DLD1 (cell line): Measurements from ENCODE around the gene WASHC2C.
"Not testable (repeated sequence)": the region's sequence is repeated elsewhere in the genome, so short reads cannot be mapped to it uniquely, and the experiment has no call there.

ENCODE experiments used
- in situ Hi-C: cut with HindIII; loops from 2 replicates; pipeline ENCODE4 v1.10.0; 2017; ENCODE audit warnings: low sequenced_read_pairs

The WASHC2C gene

GRCh38 chr10:45726703-45727420 lies at the start of gene WASHC2C:
TSS of gene WASHC2C (plus strand) at chr10:45727266. CDS start at chr10:45727318, 52 bp downstream.
- in situ Hi-C loops: not testable (repeated sequence)

GRCh38 chr10:45678467-45678866 lies 48.6 kb upstream of the WASHC2C start:
- in situ Hi-C loops: not testable (repeated sequence)

GRCh38 chr10:45710200-45710796 lies 16.8 kb upstream of the WASHC2C start:
- in situ Hi-C loops: not testable (repeated sequence)

DNA sequence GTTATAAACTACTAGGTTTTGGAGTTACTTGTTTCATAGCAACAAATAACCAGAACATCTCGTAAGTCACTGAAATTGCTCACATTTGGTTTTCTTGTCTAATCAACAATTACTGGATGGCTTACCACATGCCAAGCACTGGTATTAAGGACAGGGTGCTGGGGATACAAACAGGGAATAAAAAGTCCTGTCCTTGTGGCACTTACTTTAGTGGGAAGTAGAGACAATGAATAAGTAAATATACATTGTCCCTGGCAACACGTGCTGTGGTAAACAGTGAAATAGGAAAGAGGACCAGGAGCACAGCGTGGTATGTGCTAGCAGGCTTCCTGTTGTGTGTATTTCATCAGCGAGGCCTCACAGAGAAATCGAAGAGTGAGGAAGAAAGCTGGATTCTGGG lies 15.8 kb upstream of the WASHC2C start:
- in situ Hi-C loops: not testable (repeated sequence)

DNA sequence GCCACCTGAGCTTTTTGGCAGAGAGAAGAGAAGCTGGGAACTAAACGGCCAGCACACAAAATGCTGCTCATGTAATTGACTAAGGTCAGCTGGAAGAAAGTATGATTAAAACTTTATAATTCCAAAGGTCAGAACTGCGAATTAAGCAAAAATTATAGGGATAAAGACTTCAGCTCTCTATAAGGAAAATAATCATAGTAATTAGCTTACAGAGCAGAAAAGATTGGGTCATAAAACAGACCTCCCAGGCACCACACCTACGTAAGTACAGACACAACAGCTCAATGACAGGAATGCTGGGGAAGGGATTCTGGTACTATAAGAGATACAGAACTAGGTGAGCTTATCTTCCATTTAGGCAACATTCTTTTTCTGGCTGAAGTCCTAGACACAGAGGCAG lies 10.0 kb upstream of the WASHC2C start:
- in situ Hi-C loops: not testable (repeated sequence)

- in situ Hi-C loops: not testable (repeated sequence)
Observed at GRCh38 chr10:45717642-45718041, 9.4 kb upstream of the WASHC2C start.

GRCh38 chr10:45721503-45721902 lies 5.6 kb upstream of the WASHC2C start:
- in situ Hi-C loops: not testable (repeated sequence)

DNA sequence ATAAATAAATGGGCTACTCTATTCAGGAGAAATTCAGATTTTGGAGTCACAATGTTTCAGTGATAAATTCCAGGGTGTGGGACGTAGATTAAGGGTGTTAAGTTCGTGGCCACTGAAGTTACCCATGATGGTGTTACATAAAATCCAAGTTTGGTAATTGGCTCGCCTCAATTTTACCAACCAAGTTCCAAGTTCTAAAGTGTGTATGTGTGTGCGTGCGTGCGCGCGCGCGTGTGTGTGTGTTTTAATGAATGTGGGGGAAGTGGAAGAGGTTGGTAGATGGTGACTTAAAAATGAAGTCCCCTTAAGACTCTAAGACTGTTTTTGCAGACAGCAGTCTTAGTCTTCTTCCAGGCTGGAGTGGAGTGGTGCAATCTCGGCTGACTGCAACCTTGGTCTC lies 3.2 kb upstream of the WASHC2C start:
- in situ Hi-C loops: not testable (repeated sequence)

DNA sequence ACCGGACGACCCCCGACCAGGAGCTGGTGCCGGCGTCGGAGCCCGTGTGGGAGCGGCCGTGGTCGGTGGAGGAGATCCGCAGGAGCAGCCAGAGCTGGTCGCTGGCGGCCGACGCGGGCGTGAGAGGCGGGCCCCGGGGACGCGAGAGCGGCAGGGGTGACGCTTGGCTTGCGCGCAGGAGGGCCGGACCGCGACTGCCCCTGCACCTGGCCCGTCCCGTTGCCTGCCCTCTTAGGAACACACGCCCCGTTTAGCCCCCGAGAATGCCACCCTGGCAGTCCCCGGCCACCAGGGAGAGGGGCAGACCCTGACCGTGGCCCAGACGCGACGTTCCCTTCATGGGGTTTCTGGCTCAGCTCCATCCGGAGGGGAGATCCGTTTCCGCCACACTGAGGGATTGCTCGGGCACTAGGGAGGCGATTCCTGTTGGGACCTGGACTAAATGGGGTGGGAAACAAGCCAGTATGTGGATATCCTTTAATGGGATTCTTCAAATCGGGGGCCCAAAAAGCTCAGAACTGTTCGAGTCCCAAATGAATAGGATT lies 427 bp downstream of the WASHC2C start:
- in situ Hi-C loops: not testable (repeated sequence)

DNA sequence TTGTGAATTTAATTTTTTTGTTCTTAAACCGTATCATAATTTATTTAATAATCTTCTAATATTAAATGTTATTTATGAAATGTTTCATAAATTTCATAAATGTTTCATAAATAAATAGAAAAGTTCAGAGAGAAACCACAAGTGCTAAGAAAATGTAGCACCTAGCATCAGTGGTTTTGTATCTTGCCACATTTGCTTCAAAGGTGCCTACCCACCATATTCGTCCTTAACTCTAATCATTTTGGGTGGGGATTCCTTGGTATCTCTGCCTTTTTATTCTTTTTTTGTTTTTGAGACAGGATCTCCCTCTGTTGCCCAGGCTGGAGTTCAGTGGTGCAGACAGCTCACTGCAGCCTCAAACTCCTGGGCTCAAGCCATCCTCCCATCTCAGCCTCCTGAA lies 7.4 kb downstream of the WASHC2C start:
- in situ Hi-C loops: not testable (repeated sequence)

DNA sequence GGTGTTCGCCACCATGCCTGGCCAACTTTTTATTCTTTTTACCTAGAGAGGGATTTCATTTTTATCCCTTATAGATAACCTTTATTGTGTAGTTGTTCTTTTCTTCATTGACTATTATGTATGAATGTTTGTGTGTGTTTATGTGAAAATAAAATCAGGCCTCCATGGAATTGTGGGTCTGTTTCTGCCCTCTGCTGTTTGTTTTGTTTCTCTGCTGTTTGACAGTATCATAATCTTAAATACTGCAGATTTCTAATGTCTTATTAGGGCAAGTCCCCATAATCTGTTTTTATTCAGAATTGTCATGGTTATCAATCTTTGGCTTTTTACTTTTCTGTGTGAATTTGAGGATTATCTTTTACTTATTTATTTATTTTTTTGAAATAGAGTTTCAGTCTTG lies 7.8 kb downstream of the WASHC2C start:
- in situ Hi-C loops: not testable (repeated sequence)

- in situ Hi-C loops: not testable (repeated sequence)
Observed at GRCh38 chr10:45741559-45741958, 14.5 kb downstream of the WASHC2C start.

DNA sequence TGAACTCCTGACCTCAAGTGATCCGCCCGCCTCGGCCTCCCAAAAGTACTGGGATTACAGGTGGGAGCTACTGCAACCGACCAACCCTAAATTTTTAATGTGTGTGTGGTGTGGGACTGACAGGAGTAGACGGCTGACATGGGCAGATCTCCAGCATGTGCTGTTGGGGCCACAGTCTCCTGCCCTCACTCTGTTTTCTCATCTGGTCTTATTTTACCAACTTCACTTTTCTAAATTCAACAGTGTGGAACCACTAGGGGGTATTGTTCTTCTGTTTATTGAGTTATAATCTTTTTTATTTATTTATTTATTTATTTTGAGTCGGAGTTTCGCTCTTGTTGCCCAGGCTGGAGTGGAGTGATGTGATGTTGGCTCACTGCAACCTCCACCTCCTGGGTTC lies 14.9 kb downstream of the WASHC2C start:
- in situ Hi-C loops: not testable (repeated sequence)

DNA sequence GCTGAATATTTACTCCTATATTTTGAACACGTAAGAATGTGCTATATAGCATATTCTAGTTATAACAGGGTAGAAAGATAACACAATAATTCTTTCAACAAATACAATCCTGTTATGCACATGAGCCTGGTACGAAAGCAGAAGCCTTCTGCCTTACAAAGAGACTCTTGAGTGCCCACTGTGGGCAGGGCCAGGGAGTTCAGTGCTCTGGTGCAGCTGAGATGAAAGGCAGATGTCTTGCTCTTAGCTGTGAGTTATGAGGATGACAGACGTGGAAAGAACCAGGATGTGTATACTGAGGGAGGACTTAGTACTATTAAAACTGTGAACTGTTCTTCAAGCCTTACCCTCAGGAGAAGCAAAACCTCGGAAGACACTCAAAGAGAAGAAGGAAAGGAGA lies 24.1 kb downstream of the WASHC2C start:
- in situ Hi-C loops: not testable (repeated sequence)

DNA sequence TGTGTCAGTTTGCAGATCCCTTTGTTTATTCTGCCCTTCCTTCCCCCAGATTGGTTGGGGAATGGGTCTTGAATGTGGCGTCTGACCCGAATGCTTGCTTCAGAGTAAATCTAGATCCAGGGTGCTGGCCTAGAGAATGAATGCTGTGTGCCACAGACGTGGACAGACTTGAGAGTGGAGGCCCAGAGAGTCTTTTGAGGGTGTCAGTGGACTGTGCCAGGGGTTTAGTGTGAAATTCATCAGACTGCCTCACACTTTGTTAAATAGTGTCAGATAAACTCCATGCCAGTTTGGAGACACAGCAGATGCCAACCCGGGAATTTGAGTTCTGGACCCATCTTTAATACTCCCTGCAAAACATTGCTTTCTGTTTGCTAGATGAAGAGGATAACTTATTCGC lies 25.1 kb downstream of the WASHC2C start:
- in situ Hi-C loops: not testable (repeated sequence)

GRCh38 chr10:45753979-45754495 lies 27.0 kb downstream of the WASHC2C start:
- in situ Hi-C loops: not testable (repeated sequence)

GRCh38 chr10:45755083-45755482 lies 28.0 kb downstream of the WASHC2C start:
- in situ Hi-C loops: not testable (repeated sequence)

- in situ Hi-C loops: not testable (repeated sequence)
Observed at GRCh38 chr10:45756065-45756464, 29.0 kb downstream of the WASHC2C start.

GRCh38 chr10:45757661-45758396 lies 30.8 kb downstream of the WASHC2C start:
- in situ Hi-C loops: not testable (repeated sequence)

DNA sequence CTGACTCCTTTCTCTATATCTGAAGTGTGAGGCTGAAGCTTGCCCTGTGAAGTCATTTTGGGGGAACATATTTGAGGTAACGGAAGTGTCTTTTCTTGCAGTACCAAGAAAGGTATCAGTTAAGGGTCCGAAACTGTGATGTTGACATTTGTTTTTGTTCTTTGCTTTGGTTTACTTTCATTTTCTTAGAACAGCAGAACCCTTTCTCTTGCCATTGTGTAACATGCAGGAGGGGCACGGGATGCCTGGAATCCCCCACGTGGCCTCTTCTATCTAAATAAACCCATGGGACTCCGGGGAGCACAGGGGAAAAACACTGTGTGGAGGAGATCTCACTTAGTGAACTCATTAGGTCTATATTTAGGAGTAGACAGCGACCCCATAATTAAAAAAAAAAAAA lies 34.6 kb downstream of the WASHC2C start:
- in situ Hi-C loops: not testable (repeated sequence)

- in situ Hi-C loops: not testable (repeated sequence)
Observed at GRCh38 chr10:45763037-45763436, 36.0 kb downstream of the WASHC2C start.
